ENCODE results near the gene MAPK10.

The MAPK10 gene

GRCh38 chr4:86031927-86032326 is 327.9 kb downstream of the MAPK10 start:
- H3K9me3 ChIP-seq (ENCODE audit: control insufficient read depth, insufficient read depth, low read depth, low read length): no peaks in the 10 kb centered on the region
- H3K4me3 ChIP-seq (ENCODE audit: low read depth, low read length): no peak overlapping the region
- H3K36me3 ChIP-seq (ENCODE audit: control insufficient read depth in 2 of 2, insufficient read depth in 1 of 2, low read length in 2 of 2): no peaks in the 10 kb centered on the region
- ChIA-PET POLR2A (no interaction called here), CTCF (interaction anchor here (0.8 to 1.2 kb wide), 2 partner anchors 11 to 235 kb away, joined by 4 read pairs; no protein-coding TSS in a partner anchor)
- H3K4me1 ChIP-seq (ENCODE audit: control insufficient read depth, insufficient read depth, low read length): no peaks in the 10 kb centered on the region
- no peak overlapping the region for H3K27ac ChIP-seq (ENCODE audit: extremely low read depth, low read depth, low read length)
- no peak for TF ChIP-seq PATZ1 (tag by site-specific recombination; IDR thresholded peaks at IDR 0.05)
- TF ChIP-seq OVOL3 (tag by site-specific recombination; IDR thresholded peaks at IDR 0.05): no peak
- no peak for TF ChIP-seq ZNF660 (tag by site-specific recombination; IDR thresholded peaks at IDR 0.05)
- TF ChIP-seq ZNF791 (tag by site-specific recombination; IDR thresholded peaks at IDR 0.05): no peak
- TF ChIP-seq HOXA7 (CRISPR knock-in tag; IDR thresholded peaks at IDR 0.05; ENCODE audit: borderline replicate concordance): no peak
- no peak for TF ChIP-seq ZNF354C (tag by site-specific recombination; IDR thresholded peaks at IDR 0.05; ENCODE audit: borderline replicate concordance, low read depth)
- TF ChIP-seq PRDM2 (tag by site-specific recombination; IDR thresholded peaks at IDR 0.05; ENCODE audit: borderline replicate concordance): no peak
- TF ChIP-seq ZXDB (tag by site-specific recombination; IDR thresholded peaks at IDR 0.05): no peak
- TF ChIP-seq ZNF214 (tag by site-specific recombination; IDR thresholded peaks at IDR 0.05; ENCODE audit: borderline replicate concordance): no peak
- no peak for TF ChIP-seq ZNF266 (tag by site-specific recombination; IDR thresholded peaks at IDR 0.05; ENCODE audit: low read depth)
- no peak for TF ChIP-seq ZNF843 (tag by site-specific recombination; IDR thresholded peaks at IDR 0.05)
- TF ChIP-seq ZNF19 (tag by site-specific recombination; IDR thresholded peaks at IDR 0.05; ENCODE audit: low read depth): no peak
- TF ChIP-seq ZBTB21 (tag by site-specific recombination; IDR thresholded peaks at IDR 0.05): no peak
- TF ChIP-seq GLIS1 (tag by site-specific recombination; IDR thresholded peaks at IDR 0.05): no peak
- TF ChIP-seq ZNF140 (tag by site-specific recombination; IDR thresholded peaks at IDR 0.05): no peak
- TF ChIP-seq SP2 (tag by site-specific recombination; IDR thresholded peaks at IDR 0.05): no peak

GRCh38 chr4:86026720-86027119 is 333.1 kb downstream of the MAPK10 start:
- CTCF ChIA-PET: no interaction called here
- POLR2A ChIA-PET: no interaction called here
- no peaks in the 10 kb centered on the region for H3K4me1 ChIP-seq (ENCODE audit: control insufficient read depth, insufficient read depth, low read length)
- H3K4me3 ChIP-seq (ENCODE audit: low read depth, low read length): no peak overlapping the region
- no peaks in the 10 kb centered on the region for H3K9me3 ChIP-seq (ENCODE audit: control insufficient read depth, insufficient read depth, low read depth, low read length)
- no peaks in the 10 kb centered on the region for H3K36me3 ChIP-seq (ENCODE audit: control insufficient read depth in 2 of 2, insufficient read depth in 1 of 2, low read length in 2 of 2)
- no peak overlapping the region for H3K27ac ChIP-seq (ENCODE audit: extremely low read depth, low read depth, low read length)
- TF ChIP-seq PRDM6 (tag by site-specific recombination; IDR thresholded peaks at IDR 0.05) (peak; percentile 56), ZSCAN30 (tag by site-specific recombination; IDR thresholded peaks at IDR 0.05) (no peak), ZNF776 (tag by site-specific recombination; IDR thresholded peaks at IDR 0.05; ENCODE audit: borderline replicate concordance) (no peak), GLIS1 (tag by site-specific recombination; IDR thresholded peaks at IDR 0.05) (peak; percentile 82), ZNF701 (tag by site-specific recombination; IDR thresholded peaks at IDR 0.05) (no peak), KLF9 (tag by site-specific recombination; IDR thresholded peaks at IDR 0.05; ENCODE audit: low read depth) (no peak), ZNF600 (tag by site-specific recombination; IDR thresholded peaks at IDR 0.05) (no peak), ZBTB6 (tag by site-specific recombination; IDR thresholded peaks at IDR 0.05) (0 out of 2 replicates have a peak, but pooled peaks have one; percentile 52), FEZF1 (tag by site-specific recombination; IDR thresholded peaks at IDR 0.05) (peak; percentile 37; the same call in 1 of the 2 replicates), KLF7 (tag by site-specific recombination; IDR thresholded peaks at IDR 0.05; ENCODE audit: borderline replicate concordance) (no peak), TCF7L2 (IDR thresholded peaks at IDR 0.05; ENCODE audit: borderline replicate concordance, low read depth, low read length) (no peak)

Measured in HEK293 (cell line).